ENCODE data around the gene IGLL1. TPM values are rescaled to one million over a fixed set of nuclear protein-coding genes. Genes with fewer than 3 reads are reported as not detected.
"Not testable (repeated sequence)": the region's sequence is repeated elsewhere in the genome, so short reads cannot be mapped to it uniquely, and the experiment has no call there.

The IGLL1 gene
- total and polyA plus RNA-seq, 2 donors (not counting 3 experiments of a cell fraction or from before 2014, with no cell fraction given): not detected

- POLR2A ChIA-PET; intact Hi-C loops (cut with micrococcal nuclease); DNase-seq (ENCODE audit: low read depth, low spot score); FAIRE-seq; H3K4me2 ChIP-seq (ENCODE audit: insufficient read depth, low read length); H4K20me1 ChIP-seq (replicated peaks; ENCODE audit: control insufficient read depth, extremely low read depth, insufficient read depth, low read length); H3K27me3 ChIP-seq (ENCODE audit: control insufficient read depth in 2 of 2, insufficient read depth in 2 of 2, low read length in 2 of 2); H3K27ac ChIP-seq (ENCODE audit: insufficient read depth, low read depth, low read length); H3K4me1 ChIP-seq (ENCODE audit: control insufficient read depth, extremely low read depth, insufficient read depth, low read length); BruUV-seq (replicated peaks); H3K79me2 ChIP-seq (ENCODE audit: control insufficient read depth, insufficient read depth, low read length); dilution Hi-C loops (cut with MboI; ENCODE audit: extremely low pct_ligation_motif_present, low sequenced_read_pairs); H2AFZ ChIP-seq (ENCODE audit: low read depth, low read length); H3K36me3 ChIP-seq (ENCODE audit: control insufficient read depth in 2 of 2, extremely low read depth in 1 of 2, insufficient read depth in 2 of 2, low read length in 2 of 2); H3K4me3 ChIP-seq (replicated peaks in 1 of 3; ENCODE audit: insufficient read depth in 1 of 3, low read depth in 1 of 3, low read length in 3 of 3); H3K9me1 ChIP-seq (replicated peaks; ENCODE audit: control insufficient read depth, extremely low read depth, insufficient read depth, low read length); H3K9ac ChIP-seq (replicated peaks; ENCODE audit: extremely low read depth, insufficient read depth, low read length); H3K9me3 ChIP-seq (replicated peaks; ENCODE audit: control insufficient read depth, insufficient read depth, low read length); CTCF ChIA-PET: not testable (repeated sequence)
Observed at GRCh38 chr22:23573106-23573505, 7.0 kb downstream of the IGLL1 start.

GRCh38 chr22:23571486-23571885 lies 8.6 kb downstream of the IGLL1 start:
- no peaks in the 10 kb centered on the region for H3K9me3 ChIP-seq (replicated peaks; ENCODE audit: control insufficient read depth, insufficient read depth, low read length)
- H3K4me2 ChIP-seq (ENCODE audit: insufficient read depth, low read length): no peak overlapping the region
- no peak for FAIRE-seq
- no peak overlapping the region for H3K27ac ChIP-seq (ENCODE audit: insufficient read depth, low read depth, low read length)
- no peaks in the 10 kb centered on the region for H3K79me2 ChIP-seq (ENCODE audit: control insufficient read depth, insufficient read depth, low read length)
- H3K4me1 ChIP-seq (ENCODE audit: control insufficient read depth, extremely low read depth, insufficient read depth, low read length): no peaks in the 10 kb centered on the region
- H3K9me1 ChIP-seq (replicated peaks; ENCODE audit: control insufficient read depth, extremely low read depth, insufficient read depth, low read length): no peaks in the 10 kb centered on the region
- H4K20me1 ChIP-seq (replicated peaks; ENCODE audit: control insufficient read depth, extremely low read depth, insufficient read depth, low read length): no peaks in the 10 kb centered on the region
- H3K36me3 ChIP-seq (ENCODE audit: control insufficient read depth in 2 of 2, extremely low read depth in 1 of 2, insufficient read depth in 2 of 2, low read length in 2 of 2): no peaks in the 10 kb centered on the region
- H3K27me3 ChIP-seq (ENCODE audit: control insufficient read depth in 2 of 2, insufficient read depth in 2 of 2, low read length in 2 of 2): peaks cover 6 to 8% of the 10 kb centered on the region in 2 experiments
- intact Hi-C loops (cut with micrococcal nuclease): no loop called here
- dilution Hi-C loops (cut with MboI; ENCODE audit: extremely low pct_ligation_motif_present, low sequenced_read_pairs): no loop called here
- no TSS peak for BruUV-seq (replicated peaks)
- POLR2A ChIA-PET: no interaction called here
- no peak for DNase-seq (ENCODE audit: low read depth, low spot score)
- TF ChIP-seq POLR2AphosphoS5 (IDR thresholded peaks at IDR 0.05; ENCODE audit: insufficient read depth, low read depth, low read length): no peak
- no peak for TF ChIP-seq CTCF (IDR thresholded peaks at IDR 0.05; ENCODE audit: extremely low read depth in 1 of 2, insufficient read depth in 1 of 2, low read depth in 1 of 2, low read length in 2 of 2)
- no peak for TF ChIP-seq POLR2A (IDR thresholded peaks at IDR 0.05; ENCODE audit: low read depth, low read length)
- no peak for TF ChIP-seq EZH2 (IDR thresholded peaks at IDR 0.05; ENCODE audit: borderline replicate concordance, low read depth, low read length, severe bottlenecking)
- TF ChIP-seq GATA2 (IDR thresholded peaks at IDR 0.05; ENCODE audit: insufficient read depth, insufficient read length, low read depth, low read length): no peak
- no peak for TF ChIP-seq MYC (IDR thresholded peaks at IDR 0.05; ENCODE audit: low read depth, low read length)
- TF ChIP-seq FOS (IDR thresholded peaks at IDR 0.05; ENCODE audit: borderline replicate concordance, insufficient read depth, low read length): no peak
- no peak for TF ChIP-seq MAX (IDR thresholded peaks at IDR 0.05; ENCODE audit: insufficient read depth, insufficient read length)
- TF ChIP-seq JUN (IDR thresholded peaks at IDR 0.05; ENCODE audit: borderline replicate concordance, insufficient read depth, insufficient read length, low read depth): no peak
- CTCF ChIA-PET: interaction anchor here (0.7 kb wide), 1 partner anchor 9 kb away, joined by 3 read pairs; no protein-coding TSS in a partner anchor
- H3K9ac ChIP-seq (replicated peaks; ENCODE audit: extremely low read depth, insufficient read depth, low read length): no peak overlapping the region
- H2AFZ ChIP-seq (ENCODE audit: low read depth, low read length): no peak overlapping the region
- no peak overlapping the region for H3K4me3 ChIP-seq (replicated peaks in 1 of 3; ENCODE audit: insufficient read depth in 1 of 3, low read depth in 1 of 3, low read length in 3 of 3)
